CD4-positive, alpha-beta T cell treated with Interleukin-17A for 1 hour (primary cell): ENCODE measurements around the gene RILP.

Experiments
- DNase-seq: peaks from one replicate; pipeline ENCODE4 v3.0.0-alpha.2; 2020

Gene RILP

DNA sequence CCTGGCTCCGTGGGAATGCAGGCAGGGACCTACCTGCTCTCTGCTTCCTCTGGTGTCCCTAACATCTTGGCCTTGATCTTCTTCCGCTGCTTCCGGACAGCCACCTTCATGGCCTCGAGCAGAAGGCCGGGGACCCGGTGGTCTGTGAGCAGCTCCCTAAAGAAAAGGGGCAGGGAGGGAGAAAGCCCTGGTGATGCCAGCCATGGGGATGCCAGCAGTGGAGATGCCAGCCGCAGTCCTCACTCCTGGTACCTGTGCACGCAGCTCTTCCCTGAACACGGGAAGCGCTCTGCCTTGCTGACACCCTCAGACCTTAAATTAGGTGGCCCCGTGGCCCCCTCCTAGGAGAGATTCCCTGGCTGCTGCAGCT lies 1.9 kb downstream of the RILP start:
- no peak for DNase-seq

DNA sequence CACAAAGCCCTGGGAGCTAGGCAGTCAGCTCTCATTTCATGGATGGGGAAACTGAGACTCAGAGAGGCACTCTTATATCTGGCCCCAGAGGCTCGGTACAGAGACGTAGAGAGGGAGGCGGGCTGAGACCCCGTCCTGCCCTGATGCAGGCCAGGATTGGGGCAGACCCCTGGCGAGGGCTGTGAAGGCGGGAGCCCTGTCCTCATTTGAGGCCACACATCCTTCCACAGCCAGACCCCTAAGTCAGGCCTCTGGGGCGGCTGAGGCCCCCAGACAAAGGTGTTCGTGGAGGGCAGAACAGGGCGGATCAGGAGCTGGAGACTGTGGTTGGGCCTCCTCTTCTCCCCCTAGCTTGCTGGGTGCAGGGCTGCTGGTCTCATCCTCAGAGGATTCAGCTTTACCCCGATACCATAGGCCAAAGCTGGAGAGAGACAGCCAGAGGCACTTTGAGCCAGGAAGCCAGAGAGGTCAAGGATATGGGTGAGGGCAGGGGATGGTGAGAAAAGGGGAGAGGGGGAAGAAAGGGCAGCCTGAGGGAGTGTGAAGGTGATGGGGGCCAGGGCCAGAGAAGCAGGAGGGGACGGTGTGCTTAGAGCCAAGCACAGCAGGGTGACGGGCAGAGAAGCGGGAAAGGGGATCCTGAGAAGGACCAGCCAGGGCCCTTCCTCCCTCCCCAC lies 3.3 kb downstream of the RILP start:
- no peak for DNase-seq

DNA sequence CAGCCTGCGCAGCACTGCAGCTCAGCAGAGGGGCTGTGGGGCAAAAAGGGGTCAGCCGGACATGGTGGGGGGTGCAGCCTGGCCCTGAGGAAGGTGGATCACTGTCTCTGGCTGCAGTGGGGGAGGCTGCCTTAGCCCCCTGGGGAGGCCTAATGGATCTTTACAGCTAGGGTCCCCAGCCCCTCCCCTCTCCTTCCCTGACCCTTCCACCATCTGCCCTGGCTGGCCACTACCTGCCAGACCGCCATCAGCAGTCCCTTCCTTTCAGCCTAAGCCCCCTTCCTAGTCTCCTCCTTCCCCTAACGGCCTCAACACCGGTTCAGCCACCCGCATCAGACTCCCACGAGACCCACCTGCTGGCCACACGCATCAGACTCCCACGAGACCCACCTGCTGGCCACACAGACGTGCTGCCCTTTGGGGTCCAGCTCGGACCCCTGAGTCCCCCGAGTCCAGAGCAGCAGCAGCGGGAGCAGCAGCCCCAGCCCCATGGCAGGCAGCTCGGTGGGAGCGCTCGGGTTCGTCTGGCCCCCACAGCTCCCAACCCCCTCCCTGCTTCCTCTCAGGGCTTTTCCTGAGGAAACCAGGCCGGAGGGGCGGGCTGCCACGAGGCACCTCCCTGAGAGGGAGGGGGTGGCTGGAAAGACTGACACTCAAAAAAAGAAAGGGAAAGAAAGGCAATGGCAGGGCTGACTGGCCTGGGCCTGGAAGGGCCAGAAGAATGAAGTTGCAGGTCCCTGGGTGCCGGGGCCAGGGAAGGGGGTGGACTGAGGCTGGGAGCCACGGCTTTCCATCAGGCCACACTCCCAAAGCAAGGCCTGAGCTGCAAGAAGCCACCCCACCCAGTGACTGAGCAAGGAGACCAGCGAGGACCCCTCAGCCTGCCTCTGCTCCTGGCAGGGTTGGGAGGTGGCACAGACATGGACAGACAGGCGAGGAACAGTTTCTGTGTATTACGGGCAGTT lies 4.2 kb downstream of the RILP start, which contains the start of gene SCARF1:
TSS of gene SCARF1 (minus strand) at position 526 of the 965 bp plus-strand sequence. CDS start at position 491, 35 bp downstream.
- no peak for DNase-seq

DNA sequence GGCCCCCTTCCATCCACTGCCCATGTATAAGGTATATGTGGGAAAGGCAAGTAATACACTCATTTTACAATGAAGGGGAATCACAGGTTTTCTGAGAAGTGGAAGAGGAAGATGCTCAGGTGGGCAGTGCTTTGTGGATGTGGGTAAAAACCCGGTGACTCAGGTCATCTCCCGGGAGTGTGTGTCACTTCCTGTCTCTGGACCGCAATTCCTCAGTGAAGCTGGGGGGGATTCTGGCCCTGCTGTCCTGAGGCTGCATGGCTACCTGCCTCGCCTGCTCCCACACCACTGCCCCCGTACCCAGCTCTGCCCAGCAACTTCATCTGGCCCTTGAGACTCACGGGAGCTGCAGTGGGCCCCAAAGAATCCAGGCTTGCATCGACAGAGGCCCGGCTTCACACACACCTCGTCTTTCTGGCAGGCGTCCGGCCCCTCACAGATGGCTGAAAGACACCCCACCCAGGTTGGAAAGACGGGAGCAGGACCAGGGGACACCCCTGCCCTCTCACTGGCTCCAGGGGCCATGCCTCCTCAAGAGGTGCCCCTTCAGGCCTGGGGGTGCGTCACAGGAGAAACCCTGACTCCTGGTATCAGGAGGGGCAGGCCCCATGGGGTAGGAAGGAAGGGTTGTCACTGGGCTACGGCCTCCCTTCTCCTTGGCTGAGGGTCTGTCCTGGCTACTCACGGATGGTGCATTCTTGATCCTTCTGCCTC lies 5.0 kb downstream of the RILP start:
- peak; percentile 34 for DNase-seq

DNA sequence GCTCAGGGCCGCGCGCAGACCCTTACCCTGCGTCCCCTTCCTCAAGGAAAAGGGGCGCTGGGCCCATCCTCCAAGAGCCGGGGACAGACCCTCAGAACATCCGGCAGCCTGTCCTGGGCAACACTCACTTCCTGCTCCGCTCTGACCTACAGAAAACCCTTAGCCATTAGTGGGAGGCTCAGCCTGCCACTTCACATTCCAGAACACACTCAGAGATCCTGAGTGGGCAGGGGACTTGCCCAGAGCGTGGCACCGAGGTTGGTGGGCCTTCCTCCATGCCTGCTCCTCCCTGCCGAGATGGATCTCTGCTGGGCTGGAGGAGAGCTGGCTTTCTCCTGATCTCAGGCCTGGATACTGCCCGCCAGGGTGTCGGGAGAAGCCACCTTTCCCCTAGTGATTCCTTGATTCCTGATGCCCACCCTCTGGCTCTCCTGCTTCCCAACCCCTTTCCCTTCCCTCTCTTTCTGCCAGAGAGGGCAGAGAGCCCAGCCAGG lies 5.6 kb downstream of the RILP start:
- DNase-seq = no peak

DNA sequence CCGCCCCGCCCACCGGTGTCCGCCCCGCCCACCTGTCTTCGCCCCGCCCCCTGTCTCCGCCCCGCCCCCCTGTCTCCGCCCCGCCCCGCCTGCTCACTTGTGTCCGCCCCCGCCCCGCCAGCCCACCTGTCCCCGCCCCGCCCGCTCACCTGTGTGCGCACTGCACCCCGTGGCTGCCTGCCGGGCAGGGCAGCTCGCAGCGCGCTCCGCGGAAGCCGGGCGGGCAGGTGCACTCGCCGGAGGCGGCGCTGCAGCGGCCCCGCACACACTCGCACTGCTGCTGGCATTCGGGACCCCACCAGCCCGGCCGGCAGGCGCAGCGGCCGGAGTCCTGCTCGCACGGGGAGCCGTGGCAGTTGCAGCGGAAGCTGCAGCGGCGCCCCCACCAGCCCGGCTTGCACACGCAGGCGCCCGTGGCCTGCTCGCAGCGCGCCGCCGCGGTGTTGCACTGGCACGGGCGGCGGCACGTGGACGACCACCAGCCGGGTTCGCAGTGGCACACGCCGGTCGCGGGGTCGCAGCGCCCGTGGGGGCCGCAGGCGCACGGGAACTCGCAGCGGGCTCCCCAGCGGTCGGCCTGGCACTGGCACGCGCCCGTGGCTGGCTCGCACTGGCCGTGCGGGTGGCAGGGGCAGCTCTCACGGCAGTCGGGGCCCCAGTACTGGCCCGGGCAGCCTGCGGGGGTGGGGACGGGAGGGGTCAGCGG lies 6.2 kb downstream of the RILP start:
- peak; percentile 73 for DNase-seq

DNA sequence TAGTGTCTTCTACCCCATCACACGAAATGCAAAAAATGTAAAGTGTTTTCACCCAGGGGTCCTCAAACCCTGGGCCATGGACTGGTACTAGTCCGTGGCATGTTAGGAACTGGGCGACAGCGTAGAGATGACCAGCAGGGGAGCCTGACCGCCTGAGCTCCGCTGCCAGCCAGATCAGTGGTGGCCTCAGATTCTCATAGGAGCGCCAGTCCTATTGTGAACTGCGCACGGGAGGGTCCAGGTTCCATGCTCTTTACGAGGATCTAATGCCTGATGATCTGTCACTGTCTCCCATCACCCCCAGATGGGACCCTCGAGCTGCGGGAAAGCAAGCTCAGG lies 8.6 kb downstream of the RILP start:
- no peak for DNase-seq

DNA sequence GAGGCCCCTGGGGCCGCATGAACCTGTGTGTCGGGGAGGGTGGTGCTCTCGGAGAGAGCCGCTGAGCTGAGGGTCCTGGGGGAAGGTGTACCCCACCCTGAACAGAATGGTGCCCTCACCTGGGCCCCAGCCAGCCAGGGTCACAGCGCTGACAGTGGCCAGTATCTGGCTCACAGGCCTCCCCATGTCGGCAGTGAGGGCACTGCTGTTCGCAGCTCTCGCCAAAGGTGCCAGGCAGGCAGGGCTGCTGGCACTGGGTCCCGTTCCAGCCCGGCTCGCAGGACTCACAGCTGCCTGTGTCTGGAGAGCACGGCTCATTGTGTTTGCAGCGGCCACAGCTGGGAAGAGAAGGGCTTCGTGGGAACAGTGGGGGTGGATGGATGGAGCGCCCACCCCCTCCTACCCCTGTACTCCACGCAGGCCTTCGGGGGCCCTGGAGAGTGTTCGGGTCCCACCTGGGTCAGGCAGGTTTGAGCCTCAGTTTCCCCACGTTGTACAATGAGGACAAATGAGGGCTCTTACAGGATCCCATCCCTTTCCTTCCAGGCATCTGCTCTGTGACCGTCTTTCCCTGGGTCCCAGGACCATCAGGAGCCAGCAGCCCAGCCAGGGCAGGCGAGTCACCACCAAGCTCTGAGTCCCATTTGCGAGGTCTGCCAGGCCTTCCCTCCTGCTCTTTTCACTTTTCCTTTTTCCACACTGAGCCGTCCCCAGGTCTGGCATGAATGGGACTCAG lies 9.2 kb downstream of the RILP start:
- no peak for DNase-seq

DNA sequence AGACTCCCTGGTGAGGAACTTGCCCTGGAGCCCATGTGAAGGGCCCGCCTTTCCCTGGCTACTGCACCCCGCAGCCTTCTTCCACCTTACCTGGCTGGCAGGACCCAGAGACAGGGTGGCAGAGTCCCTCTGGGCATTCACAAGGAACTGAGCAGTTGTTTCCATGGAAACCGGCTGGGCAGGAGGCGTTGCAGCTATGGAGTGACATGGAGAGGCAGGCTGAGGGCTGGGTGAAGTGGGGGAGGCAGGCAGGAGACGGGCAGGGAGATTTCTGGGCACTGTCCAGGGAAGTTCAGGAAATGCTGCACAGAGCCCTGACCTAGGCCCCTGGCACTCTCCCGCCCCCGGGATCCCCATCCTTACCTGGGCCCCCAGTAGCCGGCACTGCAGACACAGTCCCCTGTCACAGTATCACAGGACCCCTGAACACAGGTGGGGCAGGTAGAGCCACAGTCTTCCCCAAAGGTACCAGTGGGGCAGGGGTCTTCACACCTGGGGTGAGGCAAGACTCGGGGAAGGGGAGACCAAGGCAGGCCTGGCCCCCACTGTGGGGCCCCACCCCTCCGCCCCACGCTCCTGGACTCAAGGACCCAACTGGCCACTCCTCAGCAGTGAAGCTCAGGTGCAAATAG lies 10.0 kb downstream of the RILP start:
- DNase-seq = no peak

DNA sequence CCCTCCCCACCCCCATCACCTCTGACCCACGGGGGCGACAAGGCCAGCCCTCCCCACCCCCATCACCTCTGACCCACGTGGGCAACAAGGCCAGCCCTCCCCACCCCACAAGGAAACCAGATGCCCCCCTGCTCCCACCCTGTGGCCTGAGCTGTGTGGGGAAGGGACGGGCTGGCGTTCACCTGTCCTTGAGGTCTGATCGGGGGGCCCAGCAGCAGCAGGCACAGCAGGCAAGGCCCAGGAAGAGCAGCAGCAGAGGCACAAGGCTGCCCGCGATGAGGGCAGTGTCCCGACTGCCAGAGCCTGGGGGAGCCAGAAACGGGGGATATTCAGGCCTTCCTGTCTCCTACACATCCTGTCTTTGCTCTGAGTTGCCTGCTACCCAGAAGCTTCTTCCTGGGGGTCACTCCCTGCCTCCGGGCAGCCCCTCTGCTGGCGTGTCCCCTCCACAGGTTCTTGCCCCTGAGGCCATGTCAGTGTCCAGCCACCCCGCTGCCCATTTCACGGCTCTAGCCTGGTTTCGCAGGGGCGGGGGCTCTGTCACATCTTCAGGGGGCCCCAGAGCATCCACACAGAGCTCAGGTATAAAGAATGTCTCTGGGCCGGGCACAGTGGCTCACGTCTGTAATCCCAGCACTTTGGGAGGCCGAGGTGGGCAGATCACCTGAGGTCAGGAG lies 10.9 kb downstream of the RILP start:
- no peak for DNase-seq

DNA sequence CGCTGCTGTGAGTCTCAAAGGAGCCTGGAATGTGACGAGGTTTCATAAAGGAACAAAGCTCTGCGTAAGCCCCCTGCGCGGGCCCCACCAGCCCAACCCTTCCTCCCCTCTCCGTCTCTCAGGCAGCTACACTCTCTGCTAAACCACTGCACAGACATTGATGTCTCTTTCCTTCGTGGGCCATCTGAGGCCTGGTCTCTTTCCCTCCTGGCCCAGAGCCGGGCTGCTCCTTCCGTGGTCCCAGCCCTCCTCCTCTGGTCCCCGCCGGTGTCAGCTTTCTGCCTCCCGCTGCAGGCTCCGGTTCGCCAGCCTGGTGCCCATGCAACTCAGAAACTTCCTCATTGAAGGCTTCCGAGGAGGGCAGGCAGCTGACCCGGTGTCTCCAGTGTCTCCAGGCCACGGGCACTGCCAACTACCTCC lies 11.5 kb downstream of the RILP start:
- DNase-seq = no peak

DNA sequence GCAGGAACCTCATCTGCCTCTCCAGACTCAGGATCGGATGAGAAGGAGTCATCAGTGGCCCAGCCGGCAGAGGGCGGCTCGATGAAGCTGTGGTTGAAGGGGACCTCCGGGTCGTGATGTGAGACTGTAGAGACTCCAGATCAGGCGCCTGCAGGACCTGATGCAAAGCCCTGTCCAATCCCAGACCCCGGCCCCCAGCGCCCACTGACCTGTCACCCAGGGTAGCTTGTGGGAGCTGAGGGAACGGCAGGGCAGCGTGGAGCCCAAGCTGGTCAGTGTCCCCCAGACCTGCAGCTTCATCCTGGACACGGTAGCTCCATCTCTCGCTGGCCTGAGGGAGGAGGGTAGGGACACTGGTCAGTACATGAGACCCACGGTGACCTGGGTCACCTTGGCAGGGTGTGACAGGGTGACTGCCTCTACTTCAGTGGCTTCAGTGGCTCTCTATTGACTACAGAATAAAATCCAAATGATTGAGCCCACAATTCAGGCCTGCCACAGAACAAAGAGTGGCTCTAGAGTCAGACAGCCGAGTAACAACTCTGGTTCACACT lies 12.9 kb downstream of the RILP start:
- DNase-seq = no peak

DNA sequence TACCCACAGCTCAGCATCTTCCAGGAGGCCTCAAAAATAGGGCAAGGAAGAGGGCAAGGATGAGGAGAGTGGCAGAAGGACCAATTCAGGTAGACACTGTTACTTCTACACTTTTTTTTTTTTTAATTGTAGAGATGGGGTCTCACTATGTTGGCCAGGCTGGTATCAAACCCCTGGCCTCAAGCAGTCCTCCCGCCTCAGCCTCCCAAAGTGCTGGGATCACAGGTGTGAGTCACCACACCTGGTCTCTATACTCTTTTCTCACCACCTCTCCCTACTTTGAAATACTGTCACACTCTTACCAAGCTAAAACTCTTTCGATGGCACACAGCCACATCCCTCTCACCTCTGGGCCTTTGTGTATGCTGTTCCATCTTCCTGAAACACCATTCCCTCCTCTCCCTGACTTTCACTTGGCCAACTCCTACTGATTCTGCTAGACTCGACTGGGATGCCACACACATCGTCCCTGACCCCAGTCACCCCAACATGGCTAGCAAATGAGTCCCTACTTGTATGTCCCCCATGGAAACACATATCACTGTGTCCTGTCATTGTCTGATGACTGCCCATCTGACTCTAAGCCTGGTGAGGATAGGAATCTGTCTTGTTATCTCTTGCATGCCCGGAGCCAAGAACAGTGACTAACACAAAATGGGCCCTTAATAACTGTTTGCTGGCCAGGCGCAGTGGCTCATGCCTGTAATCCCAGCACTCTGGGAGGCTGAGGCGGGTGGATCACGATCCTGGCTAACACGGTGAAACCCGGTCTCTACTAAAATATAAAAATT lies 13.8 kb downstream of the RILP start:
- DNase-seq = no peak

DNA sequence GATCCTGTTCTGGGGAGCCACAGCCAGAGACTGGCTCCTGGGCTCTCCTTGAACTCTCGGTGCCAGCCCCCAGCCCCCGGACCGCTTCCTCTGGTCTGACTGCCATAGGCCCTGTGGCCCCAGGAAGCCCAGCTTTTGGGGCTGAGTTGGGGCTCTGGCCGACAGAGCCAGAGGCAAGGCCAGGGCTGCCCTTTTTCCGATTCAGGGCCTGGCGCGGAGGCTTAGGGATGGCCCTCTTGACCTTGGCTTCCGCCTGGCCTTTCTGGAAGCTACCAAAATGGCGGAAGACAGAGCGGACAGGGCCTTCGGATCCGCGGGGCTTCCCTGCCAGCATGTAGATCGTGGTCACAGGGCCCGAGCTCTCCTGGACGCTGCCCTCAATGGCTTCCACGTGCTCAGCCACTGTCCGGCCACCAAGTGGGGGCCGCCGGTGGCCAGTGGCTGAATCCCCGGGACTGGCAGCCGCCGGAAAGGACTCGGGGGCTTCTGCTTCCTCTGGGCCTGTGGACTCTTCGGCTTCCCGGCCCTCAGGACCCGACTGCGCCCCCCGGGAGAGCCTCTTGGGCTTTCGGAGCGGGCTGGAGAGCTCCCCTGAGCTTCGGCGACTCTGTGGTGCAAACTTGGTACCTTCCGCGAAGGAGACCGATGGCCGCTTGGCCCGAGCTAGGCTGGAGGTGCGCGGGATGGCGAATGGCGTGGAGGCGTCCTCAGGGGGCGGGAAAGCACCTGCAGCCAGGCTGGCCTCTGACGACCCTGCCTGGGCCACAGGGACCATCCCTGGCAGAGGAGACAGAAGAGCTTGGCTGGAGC lies 14.6 kb downstream of the RILP start:
- no peak for DNase-seq

DNA sequence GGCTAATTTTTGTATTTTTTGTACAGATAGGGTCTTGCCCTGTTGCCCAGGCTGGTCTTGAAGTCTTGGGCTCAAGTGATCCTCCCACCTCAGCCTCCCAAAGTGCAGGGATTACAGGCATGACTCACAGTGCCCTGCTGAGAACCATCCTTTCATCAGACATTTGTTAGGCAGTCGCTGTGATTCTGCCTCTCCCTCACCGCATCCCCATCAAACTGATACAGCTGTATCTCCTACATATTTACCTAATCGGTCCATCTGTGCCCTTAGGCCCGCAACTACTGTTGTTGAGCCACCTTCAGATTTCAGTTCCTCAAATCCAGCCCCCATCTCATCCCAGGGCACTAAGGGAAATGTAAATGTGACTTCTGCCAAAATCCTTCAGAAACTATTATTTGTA lies 19.0 kb downstream of the RILP start:
- no peak for DNase-seq

DNA sequence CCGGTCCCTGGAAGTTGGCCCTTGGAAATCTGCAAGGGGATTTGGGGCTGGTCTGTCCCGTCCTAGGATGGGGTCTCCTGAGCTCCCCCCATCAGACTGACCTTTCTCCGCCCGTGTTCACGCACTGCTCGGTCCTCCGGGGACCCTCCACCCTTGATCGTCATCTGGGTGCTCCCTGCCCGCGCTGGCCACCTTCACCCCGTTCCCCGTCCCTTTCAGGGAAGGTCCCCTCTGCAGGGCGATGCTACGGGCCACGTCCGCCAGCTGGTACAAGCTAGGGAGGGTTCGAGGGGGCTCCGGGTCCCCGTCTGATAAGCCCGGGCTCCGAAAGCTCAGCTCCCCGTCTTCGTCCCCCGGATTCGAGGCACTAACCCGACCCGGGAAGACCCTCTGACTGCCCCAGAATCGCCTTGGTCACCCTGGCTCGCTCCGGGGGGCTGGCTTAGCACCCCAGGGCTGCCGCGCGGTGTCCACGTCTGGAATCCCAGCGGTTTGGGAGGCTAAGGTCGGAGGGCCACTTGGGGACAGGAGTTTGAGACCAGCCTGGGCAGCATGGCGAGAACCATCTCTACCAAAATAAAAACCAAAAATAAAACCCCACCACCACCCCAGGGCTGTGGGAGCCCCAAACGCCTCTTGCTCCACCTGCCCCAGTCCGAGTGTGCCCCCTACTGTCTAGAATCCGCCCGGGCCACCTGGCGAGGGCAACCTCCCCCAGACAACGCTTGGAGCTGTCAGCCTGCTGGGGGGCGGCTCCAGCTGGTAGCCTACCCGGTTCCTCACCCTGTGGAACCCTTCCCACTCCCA lies 20.0 kb downstream of the RILP start:
- peak; percentile 77 for DNase-seq

DNA sequence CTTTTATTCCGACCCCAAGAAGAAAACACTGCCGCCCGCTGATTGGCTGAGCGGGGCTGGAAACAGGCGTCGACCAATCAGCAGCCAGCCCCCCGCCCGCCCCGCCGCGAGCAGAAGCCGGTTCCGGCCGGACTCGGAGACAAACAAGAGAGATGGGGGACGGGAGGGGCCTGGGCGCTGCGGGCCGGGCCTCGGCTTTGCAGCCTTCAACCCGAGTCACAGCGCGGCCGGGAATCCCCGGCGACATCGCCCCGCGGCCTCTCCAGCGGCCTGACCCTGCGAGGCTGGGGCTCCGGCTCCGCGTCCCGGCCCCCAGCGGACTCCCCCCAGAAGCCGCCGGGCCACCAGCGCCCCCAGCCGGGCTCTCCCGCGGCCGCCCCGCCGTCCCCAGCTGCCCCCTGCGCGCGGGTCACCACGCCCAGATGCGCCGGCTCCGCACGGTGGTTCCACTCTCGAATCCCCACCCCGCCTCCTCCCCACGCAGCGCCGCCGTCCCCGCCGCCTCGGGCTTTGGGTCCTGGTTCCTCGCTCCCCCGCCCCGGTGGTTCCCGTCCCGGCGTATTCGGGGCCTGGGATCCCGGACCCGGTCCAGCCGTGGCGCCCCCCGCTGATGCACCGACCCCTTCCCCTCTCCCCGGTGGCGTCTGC lies 20.7 kb downstream of the RILP start:
- peak; percentile 94 for DNase-seq
